Cardiac muscle cell (in vitro differentiated cells and primary cell): ENCODE data around the gene BTBD17. TPM values are rescaled to one million over a fixed set of nuclear protein-coding genes. Genes with fewer than 3 reads are reported as not detected.

ENCODE experiments used
- DNase-seq, 2 donors: peaks; one replicate each; pipeline versions ENCODE4 v3.0.0 to v3.0.0-alpha.2; 2010 to 2017; ENCODE audit warnings: low read depth in 1 of 2, low spot score in 1 of 2
- H3K27ac ChIP-seq: fragments of 200-600 bp; sonication (generic); 2 replicates; pipeline ENCODE4 v1.5.1; 2016
- H3K27me3 ChIP-seq: fragments of 200-600 bp; sonication (generic); 2 replicates; pipeline ENCODE4 v1.6.0; 2016; ENCODE audit warnings: control low read depth
- H3K36me3 ChIP-seq: fragments of 200-600 bp; sonication (generic); 2 replicates; pipeline ENCODE4 v1.5.1; 2016; ENCODE audit warnings: control low read depth
- H3K4me1 ChIP-seq: fragments of 200-600 bp; sonication (generic); 2 replicates; pipeline ENCODE4 v1.8.1; 2017; ENCODE audit warnings: low read depth, mild to moderate bottlenecking, mixed run types
- H3K4me3 ChIP-seq: fragments of 200-600 bp; sonication (generic); 2 replicates; pipeline ENCODE4 v1.5.1; 2016; ENCODE audit warnings: mild to moderate bottlenecking
- H3K9me3 ChIP-seq: fragments of 200-600 bp; sonication (generic); 2 replicates; pipeline ENCODE4 v1.5.1; 2017; ENCODE audit warnings: low read depth, mild to moderate bottlenecking, control low read depth
- polyA plus RNA-seq: library from polyadenylated mRNA; unstranded; fragments of >200 nt; fragmentation: Nextera tagmentation; extraction: Ambion mirVana; gene quantifications from 2 replicates; pipeline ENCODE4 v1.2.1, GENCODE V29; 2016
- total RNA-seq: library from RNA; depleted of rRNA; stranded (reverse); fragments of >200 nt; gene quantifications from 2 replicates; pipeline ENCODE4 v1.2.3, GENCODE V29; 2016
- TF ChIP-seq, protein P1 (sequence below): IDR thresholded peaks from 2 replicates; pipeline ENCODE4 v1.5.1; 2012; ENCODE audit warnings: low read depth, mild to moderate bottlenecking, low read length

BTBD17 gene
- total and polyA plus RNA-seq, 2 experiments from 2014 or later = 0.62 to 0.63 TPM

DNA sequence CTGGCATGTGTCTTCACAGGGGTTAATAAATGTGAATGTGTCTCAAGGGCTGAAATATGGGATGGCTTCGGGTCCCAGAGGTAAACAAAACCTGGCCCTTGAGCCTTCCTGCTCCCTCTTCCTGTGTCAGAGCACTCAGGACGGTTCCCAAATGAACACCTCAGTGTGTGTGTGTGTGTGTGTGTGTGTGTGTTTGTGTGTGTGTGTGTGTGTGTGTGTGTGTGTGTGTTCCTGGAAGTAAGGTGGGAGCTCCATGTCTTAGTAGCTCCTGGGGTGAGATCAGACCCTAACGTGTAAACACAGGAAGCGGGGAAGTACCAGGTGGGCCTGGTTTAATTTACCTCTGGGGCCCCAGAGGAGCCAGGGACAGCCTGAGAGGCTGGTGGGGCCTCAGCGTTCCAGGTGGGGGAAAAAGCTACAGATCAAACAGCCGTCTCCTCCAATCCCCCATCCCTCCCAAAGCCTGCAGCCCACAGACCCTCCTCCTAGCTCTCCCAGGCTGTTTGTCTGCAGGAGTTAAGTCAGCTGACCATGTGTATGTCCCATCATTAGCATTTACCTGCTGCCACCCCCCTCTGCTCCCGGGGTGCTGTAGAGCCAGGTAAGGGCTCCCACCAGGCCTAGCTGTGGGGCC is 29.5 kb downstream of the BTBD17 start:
- DNase-seq = no peak
- Histone ChIP-seq H3K27ac (no peak overlapping the region), H3K27me3 (peaks cover 2% of the 10 kb centered on the region), H3K4me3 (no peak overlapping the region), H3K36me3 (no peaks in the 10 kb centered on the region), H3K4me1 (peaks cover 7% of the 10 kb centered on the region), H3K9me3 (no peaks in the 10 kb centered on the region)
- TF ChIP-seq, protein P1, sequence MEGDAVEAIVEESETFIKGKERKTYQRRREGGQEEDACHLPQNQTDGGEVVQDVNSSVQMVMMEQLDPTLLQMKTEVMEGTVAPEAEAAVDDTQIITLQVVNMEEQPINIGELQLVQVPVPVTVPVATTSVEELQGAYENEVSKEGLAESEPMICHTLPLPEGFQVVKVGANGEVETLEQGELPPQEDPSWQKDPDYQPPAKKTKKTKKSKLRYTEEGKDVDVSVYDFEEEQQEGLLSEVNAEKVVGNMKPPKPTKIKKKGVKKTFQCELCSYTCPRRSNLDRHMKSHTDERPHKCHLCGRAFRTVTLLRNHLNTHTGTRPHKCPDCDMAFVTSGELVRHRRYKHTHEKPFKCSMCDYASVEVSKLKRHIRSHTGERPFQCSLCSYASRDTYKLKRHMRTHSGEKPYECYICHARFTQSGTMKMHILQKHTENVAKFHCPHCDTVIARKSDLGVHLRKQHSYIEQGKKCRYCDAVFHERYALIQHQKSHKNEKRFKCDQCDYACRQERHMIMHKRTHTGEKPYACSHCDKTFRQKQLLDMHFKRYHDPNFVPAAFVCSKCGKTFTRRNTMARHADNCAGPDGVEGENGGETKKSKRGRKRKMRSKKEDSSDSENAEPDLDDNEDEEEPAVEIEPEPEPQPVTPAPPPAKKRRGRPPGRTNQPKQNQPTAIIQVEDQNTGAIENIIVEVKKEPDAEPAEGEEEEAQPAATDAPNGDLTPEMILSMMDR = no peak

DNA sequence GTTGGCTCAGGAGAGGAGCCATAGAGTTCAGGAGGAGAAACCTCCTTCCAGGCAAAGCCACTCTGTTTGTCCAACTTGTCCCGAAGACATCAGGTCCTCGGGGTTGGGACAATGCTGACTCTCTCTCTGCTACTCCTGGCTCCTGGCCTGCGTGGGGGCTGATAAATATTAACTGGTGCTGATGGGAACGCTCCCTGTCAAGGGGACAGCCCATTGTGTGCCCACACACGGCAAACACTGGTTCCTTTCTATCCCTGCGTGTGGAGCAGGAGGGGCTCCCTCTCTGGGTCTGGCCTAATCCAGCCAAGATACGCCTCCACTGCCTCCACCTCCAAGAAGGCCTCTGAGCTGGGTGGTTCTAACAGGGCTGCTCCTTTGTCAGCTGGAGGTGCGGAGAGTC is 31.2 kb downstream of the BTBD17 start:
- Histone ChIP-seq H3K4me1 (peaks cover 7% of the 10 kb centered on the region), H3K4me3 (no peak overlapping the region), H3K27ac (no peak overlapping the region), H3K27me3 (peaks cover 19% of the 10 kb centered on the region), H3K9me3 (no peaks in the 10 kb centered on the region), H3K36me3 (no peaks in the 10 kb centered on the region)
- no peak for DNase-seq
- TF ChIP-seq, protein P1 = no peak

DNA sequence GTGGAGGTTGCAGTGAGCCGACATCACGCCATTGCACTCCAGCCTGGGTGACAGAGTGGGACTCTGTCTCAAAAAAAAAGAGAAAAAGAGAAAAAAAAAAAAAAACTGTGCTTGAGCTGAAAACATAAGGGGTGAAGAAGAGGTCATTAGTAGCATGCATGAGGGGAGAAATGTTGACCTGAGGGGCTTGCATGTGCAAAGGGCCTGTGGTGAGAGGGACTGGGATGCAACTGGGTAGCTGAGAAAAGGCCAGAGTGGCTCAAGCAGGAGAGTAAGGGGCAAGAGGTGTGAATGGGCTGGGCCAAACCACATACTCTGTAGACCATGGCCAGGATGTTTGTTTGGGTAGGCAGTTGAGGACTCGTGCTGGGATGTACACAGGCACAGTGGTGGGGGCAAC is 32.3 kb downstream of the BTBD17 start:
- Histone ChIP-seq H3K27ac (no peak overlapping the region), H3K36me3 (no peaks in the 10 kb centered on the region), H3K9me3 (no peaks in the 10 kb centered on the region), H3K4me1 (peaks cover 7% of the 10 kb centered on the region), H3K4me3 (no peak overlapping the region), H3K27me3 (peaks cover 30% of the 10 kb centered on the region)
- DNase-seq = no peak
- TF ChIP-seq, protein P1 = no peak

DNA sequence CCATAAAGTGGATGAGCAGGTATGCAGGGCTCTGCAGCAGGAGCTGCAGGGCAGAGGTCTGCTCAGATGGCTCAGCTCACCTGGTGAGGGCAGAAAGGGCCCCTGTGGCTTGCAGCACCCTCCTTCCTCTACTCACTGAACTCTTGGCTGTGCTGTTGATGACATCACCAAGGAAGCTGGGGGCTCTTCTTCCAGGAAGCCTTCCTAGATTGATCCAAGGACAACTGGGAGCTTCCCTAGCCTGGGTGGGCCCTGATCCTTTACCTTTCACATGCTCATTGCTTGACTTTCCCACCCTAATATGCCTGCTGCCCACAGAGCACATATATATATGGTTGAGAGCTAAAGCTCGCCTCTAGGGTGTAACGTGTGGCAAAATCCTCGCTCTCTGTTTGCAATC is 33.2 kb downstream of the BTBD17 start:
- Histone ChIP-seq H3K27me3 (peaks cover 35% of the 10 kb centered on the region), H3K36me3 (no peaks in the 10 kb centered on the region), H3K4me1 (peaks cover 7% of the 10 kb centered on the region), H3K9me3 (no peaks in the 10 kb centered on the region), H3K4me3 (no peak overlapping the region), H3K27ac (no peak overlapping the region)
- TF ChIP-seq, protein P1 = no peak
- no peak for DNase-seq

DNA sequence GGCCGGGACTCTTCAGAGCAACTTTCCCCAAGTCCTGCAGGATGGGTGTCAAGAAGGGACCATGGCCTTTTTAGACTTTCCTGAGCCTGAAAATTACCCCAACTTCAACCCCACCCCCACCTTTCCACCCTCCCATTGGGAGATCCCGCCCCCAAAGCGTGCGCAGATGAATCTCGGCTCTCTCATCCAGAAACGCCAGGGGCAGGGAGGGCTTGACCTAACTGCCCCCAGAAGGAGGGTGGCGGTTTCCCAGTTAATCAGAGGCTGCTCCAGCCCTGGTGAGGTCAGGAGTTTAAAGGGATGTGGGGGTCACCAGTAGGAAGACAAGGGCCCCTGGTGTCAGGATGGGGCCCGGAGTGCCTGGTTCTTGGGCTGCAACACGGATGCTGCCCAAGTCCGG is 35.2 kb downstream of the BTBD17 start:
- H3K4me3 ChIP-seq = peak overlapping the region; percentile 25
- no peaks in the 10 kb centered on the region for H3K36me3 ChIP-seq
- no peak for DNase-seq
- no peaks in the 10 kb centered on the region for H3K9me3 ChIP-seq
- H3K27ac ChIP-seq = no peak overlapping the region
- H3K27me3 ChIP-seq = peaks cover 42% of the 10 kb centered on the region
- no peaks in the 10 kb centered on the region for H3K4me1 ChIP-seq
- TF ChIP-seq, protein P1 = no peak
